ENCODE measurements around the gene THRA. TPM values are rescaled to one million over a fixed set of nuclear protein-coding genes. Genes with fewer than 3 reads are reported as not detected.

The THRA gene
- total RNA-seq, 1 donor from 2014 or later: 17.6 TPM

GRCh38 chr17:40034426-40035161 lies 28.2 kb upstream of the THRA start:
- no peak for DNase-seq
- Mint-ChIP-seq H3K4me1 (ENCODE audit: low read depth, unreplicated experiment) (peaks cover 10% of the 10 kb centered on the region), H3K27me3 (ENCODE audit: unreplicated experiment) (peaks cover 4% of the 10 kb centered on the region), H3K9me3 (ENCODE audit: unreplicated experiment) (peaks cover 5% of the 10 kb centered on the region), H3K27ac (ENCODE audit: unreplicated experiment) (no peak overlapping the region), H3K36me3 (ENCODE audit: unreplicated experiment) (peaks cover 5% of the 10 kb centered on the region), H3K4me3 (ENCODE audit: unreplicated experiment) (no peak overlapping the region)
- TF ChIP-seq, protein P1, sequence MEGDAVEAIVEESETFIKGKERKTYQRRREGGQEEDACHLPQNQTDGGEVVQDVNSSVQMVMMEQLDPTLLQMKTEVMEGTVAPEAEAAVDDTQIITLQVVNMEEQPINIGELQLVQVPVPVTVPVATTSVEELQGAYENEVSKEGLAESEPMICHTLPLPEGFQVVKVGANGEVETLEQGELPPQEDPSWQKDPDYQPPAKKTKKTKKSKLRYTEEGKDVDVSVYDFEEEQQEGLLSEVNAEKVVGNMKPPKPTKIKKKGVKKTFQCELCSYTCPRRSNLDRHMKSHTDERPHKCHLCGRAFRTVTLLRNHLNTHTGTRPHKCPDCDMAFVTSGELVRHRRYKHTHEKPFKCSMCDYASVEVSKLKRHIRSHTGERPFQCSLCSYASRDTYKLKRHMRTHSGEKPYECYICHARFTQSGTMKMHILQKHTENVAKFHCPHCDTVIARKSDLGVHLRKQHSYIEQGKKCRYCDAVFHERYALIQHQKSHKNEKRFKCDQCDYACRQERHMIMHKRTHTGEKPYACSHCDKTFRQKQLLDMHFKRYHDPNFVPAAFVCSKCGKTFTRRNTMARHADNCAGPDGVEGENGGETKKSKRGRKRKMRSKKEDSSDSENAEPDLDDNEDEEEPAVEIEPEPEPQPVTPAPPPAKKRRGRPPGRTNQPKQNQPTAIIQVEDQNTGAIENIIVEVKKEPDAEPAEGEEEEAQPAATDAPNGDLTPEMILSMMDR (IDR thresholded peaks at IDR 0.05; ENCODE audit: partially characterized antibody, unreplicated experiment): no peak

DNA sequence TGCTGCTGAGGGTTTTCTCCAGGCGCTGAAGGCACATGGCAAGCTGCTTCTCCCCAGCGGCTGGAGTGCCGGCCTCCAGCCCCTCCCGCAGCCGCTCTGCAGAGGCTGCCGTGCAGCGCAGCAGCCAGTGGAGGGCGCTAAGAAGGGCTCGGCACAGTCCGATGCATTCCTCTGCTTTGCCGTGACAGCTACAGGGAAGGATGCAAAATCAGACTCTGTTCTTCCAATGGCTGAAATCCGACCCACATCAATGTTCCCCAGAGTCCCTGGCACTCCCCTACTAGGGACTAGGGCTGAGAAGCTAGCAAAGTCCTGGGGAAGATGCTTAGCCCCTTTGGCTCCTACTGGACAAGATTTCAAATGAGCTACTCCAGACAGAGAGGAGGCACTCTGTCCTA lies 27.6 kb upstream of the THRA start:
- peaks cover 4% of the 10 kb centered on the region for H3K27me3 Mint-ChIP-seq (ENCODE audit: unreplicated experiment)
- peak; percentile 82 for DNase-seq
- H3K27ac Mint-ChIP-seq (ENCODE audit: unreplicated experiment): no peak overlapping the region
- no peak overlapping the region for H3K4me3 Mint-ChIP-seq (ENCODE audit: unreplicated experiment)
- H3K36me3 Mint-ChIP-seq (ENCODE audit: unreplicated experiment): peaks cover 5% of the 10 kb centered on the region
- TF ChIP-seq, protein P1 (IDR thresholded peaks at IDR 0.05; ENCODE audit: partially characterized antibody, unreplicated experiment): peak; percentile 71
- H3K4me1 Mint-ChIP-seq (ENCODE audit: low read depth, unreplicated experiment): peaks cover 10% of the 10 kb centered on the region
- peaks cover 5% of the 10 kb centered on the region for H3K9me3 Mint-ChIP-seq (ENCODE audit: unreplicated experiment)

DNA sequence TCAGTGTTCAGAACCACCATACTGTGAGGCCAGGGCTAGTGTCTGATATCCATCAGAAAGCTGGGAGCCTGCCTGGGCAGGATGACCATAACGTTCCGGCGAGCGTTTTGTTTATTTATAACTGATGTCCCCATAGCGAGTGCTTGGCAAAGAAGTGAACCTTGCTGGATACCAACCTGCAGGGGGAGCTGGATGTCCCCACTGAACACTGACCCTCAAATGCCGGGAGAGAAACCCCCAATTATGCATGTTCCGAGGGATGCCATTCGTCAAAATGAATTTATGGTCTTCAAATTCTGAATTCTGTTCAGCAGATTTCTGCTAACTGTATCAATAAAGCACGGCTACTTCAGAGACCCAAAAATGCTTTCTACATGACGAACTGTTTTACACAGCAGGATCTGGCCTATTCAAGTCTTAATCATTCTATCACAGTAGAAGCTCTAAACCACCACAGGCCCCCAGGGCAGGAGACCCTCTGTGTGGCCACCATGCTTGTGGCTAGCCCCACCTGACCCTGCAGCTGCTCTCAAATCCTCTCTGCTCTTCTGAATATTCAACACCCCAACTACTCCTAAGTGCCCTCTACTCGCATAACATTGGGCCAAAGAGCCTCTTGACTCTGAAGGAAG lies 23.8 kb upstream of the THRA start:
- Mint-ChIP-seq H3K27me3 (ENCODE audit: unreplicated experiment) (peaks cover 1% of the 10 kb centered on the region), H3K36me3 (ENCODE audit: unreplicated experiment) (peaks cover under 1% of the 10 kb centered on the region), H3K4me3 (ENCODE audit: unreplicated experiment) (no peak overlapping the region), H3K9me3 (ENCODE audit: unreplicated experiment) (peaks cover under 1% of the 10 kb centered on the region), H3K4me1 (ENCODE audit: low read depth, unreplicated experiment) (peaks cover 8% of the 10 kb centered on the region), H3K27ac (ENCODE audit: unreplicated experiment) (peak overlapping the region; percentile 31)
- TF ChIP-seq, protein P1 (IDR thresholded peaks at IDR 0.05; ENCODE audit: partially characterized antibody, unreplicated experiment): peak; percentile 49
- no peak for DNase-seq

DNA sequence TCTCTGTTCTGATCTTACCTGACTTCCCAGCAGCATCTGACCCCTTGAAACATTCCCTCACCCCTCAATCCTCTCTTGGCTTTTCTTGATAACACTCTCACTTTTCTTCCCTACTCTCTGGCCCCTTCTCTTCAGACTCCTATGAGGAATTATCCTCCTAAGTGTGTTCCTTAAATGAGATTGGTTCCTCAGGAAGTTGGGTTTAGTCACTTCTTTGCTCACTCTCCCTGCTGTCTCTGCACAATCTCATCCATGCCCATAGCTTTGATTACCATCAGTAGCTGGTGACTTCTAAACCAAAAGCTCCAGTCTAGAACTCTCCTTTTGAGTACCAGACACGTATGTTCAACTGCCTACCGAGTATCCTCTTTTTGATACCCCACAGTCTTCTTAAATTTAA lies 21.6 kb upstream of the THRA start:
- H3K36me3 Mint-ChIP-seq (ENCODE audit: unreplicated experiment): no peaks in the 10 kb centered on the region
- no peak overlapping the region for H3K27ac Mint-ChIP-seq (ENCODE audit: unreplicated experiment)
- no peaks in the 10 kb centered on the region for H3K9me3 Mint-ChIP-seq (ENCODE audit: unreplicated experiment)

More for the DNA sequence above, 21.6 kb upstream of the THRA start:
- Mint-ChIP-seq H3K4me1 (ENCODE audit: low read depth, unreplicated experiment) (peaks cover 4% of the 10 kb centered on the region), H3K27me3 (ENCODE audit: unreplicated experiment) (peaks cover 1% of the 10 kb centered on the region), H3K4me3 (ENCODE audit: unreplicated experiment) (no peak overlapping the region)
- DNase-seq: no peak
- TF ChIP-seq, protein P1 (IDR thresholded peaks at IDR 0.05; ENCODE audit: partially characterized antibody, unreplicated experiment): no peak

Data from glutamatergic neuron (in vitro differentiated cells).